Ascending aorta (tissue), 2 donors: Measurements from ENCODE around the gene AK4. TPM values are rescaled to one million over a fixed set of nuclear protein-coding genes. Genes with fewer than 3 reads are reported as not detected.

Source experiments
- DNase-seq, 2 donors: peaks; one replicate each; pipeline ENCODE4 v3.0.0-alpha.2; 2019; ENCODE audit warnings: low spot score in 2 of 2
- H3K27ac ChIP-seq, 2 donors: fragments of 200-600 bp; sonication (generic); one replicate each; pipeline ENCODE4 v1.5.1; 2016 to 2017; ENCODE audit warnings: mild to moderate bottlenecking in 1 of 2
- H3K27me3 ChIP-seq: fragments of 200-600 bp; sonication (generic); one replicate; pipeline ENCODE4 v1.5.1; 2017
- H3K36me3 ChIP-seq, 2 donors: fragments of 200-600 bp; sonication (generic); one replicate each; pipeline ENCODE4 v1.5.1; 2016
- H3K4me1 ChIP-seq, 2 donors: fragments of 200-600 bp; sonication (generic); one replicate each; pipeline ENCODE4 v1.5.1; 2016 to 2017; ENCODE audit warnings: mild to moderate bottlenecking in 1 of 2
- H3K4me3 ChIP-seq, 2 donors: fragments of 200-600 bp; sonication (generic); one replicate each; pipeline ENCODE4 v1.5.1; 2016 to 2017; ENCODE audit warnings: mild to moderate bottlenecking in 1 of 2
- H3K9me3 ChIP-seq, 2 donors: fragments of 200-600 bp; sonication (generic); one replicate each; pipeline ENCODE4 v1.5.1; 2016
- intact Hi-C: fragments of 100-400 bp; cut with DNase I; formaldehyde crosslinking; loops from one replicate; pipeline ENCODE4 v1.15.1; 2023
- total RNA-seq: library from RNA; depleted of rRNA; stranded (reverse); fragments of >200 nt; gene quantifications from one replicate; pipeline ENCODE4 v1.1.0, GENCODE V29; 2016
- TF ChIP-seq, protein P1 (sequence below), 3 experiments: fragments of 200-600 bp in 2 of 3; fragments of 450-650 bp in 1 of 3; sonication (generic) in 2 of 3; IDR thresholded peaks; one replicate each; pipeline ENCODE4 v1.5.1; 2016 to 2019; ENCODE audit warnings: antibody characterized with exemption in 3 of 3, mild to moderate bottlenecking in 1 of 3, moderate library complexity in 1 of 3

Gene AK4
- total RNA-seq, 1 donor from 2014 or later: 29.5 TPM

DNA sequence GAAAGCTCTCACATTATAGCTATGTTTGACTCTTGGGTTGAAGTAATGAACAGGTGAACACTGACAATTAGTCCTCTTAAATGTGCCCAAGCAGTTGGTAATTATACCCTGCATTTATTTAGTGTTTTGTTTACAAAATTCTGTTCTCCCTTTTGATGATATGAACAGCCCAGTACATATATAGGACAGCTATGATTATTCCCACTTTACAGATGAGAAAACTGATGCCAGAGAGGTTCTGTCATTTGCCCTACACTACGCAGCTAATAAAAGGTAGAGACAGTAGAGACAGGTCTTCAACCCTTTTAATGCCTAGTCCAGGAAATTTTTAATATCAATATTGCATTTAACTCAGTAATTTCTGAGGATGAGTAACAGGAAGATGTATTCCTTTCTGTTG is 115.3 kb downstream of the AK4 start:
- Histone ChIP-seq H3K27ac (no peak overlapping the region), H3K36me3 (no peaks in the 10 kb centered on the region), H3K4me1 (peaks cover 0 to 3% of the 10 kb centered on the region in 2 donors), H3K9me3 (no peaks in the 10 kb centered on the region), H3K4me3 (no peak overlapping the region), H3K27me3 (no peaks in the 10 kb centered on the region)
- intact Hi-C loops: no loop called here
- DNase-seq: no peak
- TF ChIP-seq, protein P1, sequence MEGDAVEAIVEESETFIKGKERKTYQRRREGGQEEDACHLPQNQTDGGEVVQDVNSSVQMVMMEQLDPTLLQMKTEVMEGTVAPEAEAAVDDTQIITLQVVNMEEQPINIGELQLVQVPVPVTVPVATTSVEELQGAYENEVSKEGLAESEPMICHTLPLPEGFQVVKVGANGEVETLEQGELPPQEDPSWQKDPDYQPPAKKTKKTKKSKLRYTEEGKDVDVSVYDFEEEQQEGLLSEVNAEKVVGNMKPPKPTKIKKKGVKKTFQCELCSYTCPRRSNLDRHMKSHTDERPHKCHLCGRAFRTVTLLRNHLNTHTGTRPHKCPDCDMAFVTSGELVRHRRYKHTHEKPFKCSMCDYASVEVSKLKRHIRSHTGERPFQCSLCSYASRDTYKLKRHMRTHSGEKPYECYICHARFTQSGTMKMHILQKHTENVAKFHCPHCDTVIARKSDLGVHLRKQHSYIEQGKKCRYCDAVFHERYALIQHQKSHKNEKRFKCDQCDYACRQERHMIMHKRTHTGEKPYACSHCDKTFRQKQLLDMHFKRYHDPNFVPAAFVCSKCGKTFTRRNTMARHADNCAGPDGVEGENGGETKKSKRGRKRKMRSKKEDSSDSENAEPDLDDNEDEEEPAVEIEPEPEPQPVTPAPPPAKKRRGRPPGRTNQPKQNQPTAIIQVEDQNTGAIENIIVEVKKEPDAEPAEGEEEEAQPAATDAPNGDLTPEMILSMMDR (IDR thresholded peaks at IDR 0.05): no peak

DNA sequence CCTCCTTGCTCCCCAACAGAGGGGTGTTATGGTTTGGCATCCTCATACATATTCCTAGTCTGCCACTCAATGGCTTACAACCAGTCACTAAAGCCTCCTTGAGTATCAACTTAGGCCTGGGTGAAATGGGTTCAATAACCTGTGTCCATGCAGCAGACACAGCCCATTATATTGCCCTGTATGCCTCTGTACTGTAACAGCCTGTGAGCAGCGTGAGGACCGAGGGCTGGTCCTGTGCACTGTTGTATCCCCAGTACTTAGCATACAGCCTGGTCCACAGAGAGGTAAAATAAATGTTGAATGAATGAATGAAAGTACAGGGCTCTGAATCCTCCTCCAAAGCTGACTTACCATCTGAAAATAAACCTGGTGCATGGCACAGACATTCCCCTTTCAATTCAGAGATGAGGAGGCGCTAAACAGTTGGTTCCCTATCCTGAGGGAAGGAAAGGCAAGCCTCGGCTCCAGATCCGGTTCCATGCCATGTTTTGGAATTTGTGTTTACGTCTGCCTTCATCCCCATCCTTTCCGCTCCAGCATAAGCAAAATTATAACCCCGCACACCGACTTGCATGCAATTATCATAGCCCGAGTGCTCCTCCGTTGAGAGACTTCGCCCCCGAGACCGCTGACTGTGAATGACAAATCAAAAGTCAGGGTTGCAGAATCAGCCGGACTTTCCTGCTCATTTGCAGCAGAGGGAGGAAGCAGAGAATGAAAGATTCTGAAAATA is 116.4 kb downstream of the AK4 start:
- no peak for DNase-seq
- no peaks in the 10 kb centered on the region for H3K27me3 ChIP-seq
- peak overlapping the region; percentile 76 to 86 for H3K4me3 ChIP-seq
- H3K27ac ChIP-seq: no peak overlapping the region
- peaks cover 0 to 3% of the 10 kb centered on the region in 2 donors for H3K4me1 ChIP-seq
- TF ChIP-seq, protein P1 (IDR thresholded peaks at IDR 0.05): no peak
- no peaks in the 10 kb centered on the region for H3K9me3 ChIP-seq
- intact Hi-C loops: no loop called here
- no peaks in the 10 kb centered on the region for H3K36me3 ChIP-seq

DNA sequence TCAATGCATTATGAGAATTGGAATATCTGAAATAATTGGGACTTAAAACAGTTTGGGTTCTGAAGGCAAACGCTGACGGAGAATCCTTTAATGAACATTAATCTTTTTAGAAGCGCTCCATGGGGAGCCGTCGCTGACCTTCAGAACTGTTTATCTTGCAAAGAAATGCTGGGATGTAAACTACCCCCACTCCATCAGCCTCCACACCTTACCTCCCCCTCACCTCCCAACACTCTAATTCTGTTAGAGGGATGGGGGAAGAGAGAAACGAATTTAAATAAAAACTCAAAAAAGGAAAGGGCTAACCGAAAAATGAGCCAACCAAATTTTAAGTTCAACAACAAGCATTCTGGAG is 117.3 kb downstream of the AK4 start:
- Histone ChIP-seq H3K4me3 (peak overlapping the region; percentile 76 to 86), H3K27ac (no peak overlapping the region), H3K9me3 (no peaks in the 10 kb centered on the region), H3K27me3 (no peaks in the 10 kb centered on the region), H3K4me1 (peaks cover 0 to 3% of the 10 kb centered on the region in 2 donors), H3K36me3 (no peaks in the 10 kb centered on the region)
- DNase-seq: no peak
- TF ChIP-seq, protein P1 (IDR thresholded peaks at IDR 0.05): no peak
- intact Hi-C loops: no loop called here

DNA sequence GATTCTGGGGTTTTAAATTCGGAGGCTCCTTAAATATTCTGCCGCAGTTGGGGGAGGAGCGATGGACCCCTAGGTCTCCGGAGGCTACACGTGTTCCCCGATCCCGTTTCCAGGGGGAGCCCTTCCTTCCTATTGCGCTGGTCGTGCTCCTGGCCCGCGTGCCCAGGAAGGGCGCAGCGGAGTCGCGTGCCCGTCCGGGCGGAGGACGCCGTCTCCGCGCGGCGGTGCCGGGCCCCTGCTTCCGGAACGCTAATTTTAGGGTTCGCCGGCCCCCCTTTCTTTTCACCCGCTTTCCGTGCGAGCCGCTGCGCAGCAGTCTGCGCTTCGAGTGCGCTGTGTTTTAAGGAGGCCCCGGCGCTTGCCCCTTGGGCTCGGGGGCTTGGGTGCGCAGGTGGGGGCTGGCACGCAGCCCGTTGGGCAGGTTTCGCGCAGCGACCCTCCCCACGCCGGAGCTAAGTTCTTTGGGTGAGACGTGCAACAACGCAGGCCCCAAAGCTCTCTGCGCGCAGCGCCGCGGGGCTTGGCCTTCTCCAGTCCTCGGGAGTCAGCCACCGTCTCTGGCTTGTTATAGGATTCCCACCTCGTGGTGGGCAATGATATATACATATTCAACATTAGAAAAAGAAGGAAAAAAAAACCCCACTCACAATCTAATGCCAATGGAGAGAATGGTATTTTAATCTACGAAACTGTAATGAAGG is 117.8 kb downstream of the AK4 start:
- TF ChIP-seq, protein P1 (IDR thresholded peaks at IDR 0.05): peak in 1 of 3 experiments; percentile 31
- DNase-seq: peak in 1 of 2 donors; percentile 67
- no peaks in the 10 kb centered on the region for H3K9me3 ChIP-seq
- H3K27me3 ChIP-seq: no peaks in the 10 kb centered on the region
- peaks cover 0 to 3% of the 10 kb centered on the region in 2 donors for H3K4me1 ChIP-seq
- no peak overlapping the region for H3K27ac ChIP-seq
- intact Hi-C loops: no loop called here
- H3K4me3 ChIP-seq: peak overlapping the region; percentile 76 to 86
- H3K36me3 ChIP-seq: no peaks in the 10 kb centered on the region

DNA sequence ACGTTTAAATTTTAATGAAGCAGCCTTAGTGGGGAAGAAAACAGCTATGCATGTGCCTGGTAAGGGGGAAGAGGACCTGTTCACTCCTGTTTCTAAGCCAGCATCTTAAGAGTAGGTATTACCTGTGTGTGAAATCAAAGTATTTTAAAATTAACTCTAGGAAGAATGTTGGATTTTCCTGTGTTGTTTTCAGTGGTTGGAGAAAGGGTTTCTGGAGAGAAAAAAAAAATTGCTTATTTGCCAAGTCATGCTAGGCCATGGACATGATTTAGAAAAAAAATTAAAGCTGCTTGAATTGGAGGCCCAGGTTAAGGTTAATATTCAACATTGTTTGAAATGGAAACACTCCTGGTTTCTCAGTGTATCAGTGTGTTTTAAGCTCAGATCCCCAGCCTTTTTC is 118.5 kb downstream of the AK4 start:
- Histone ChIP-seq H3K27ac (no peak overlapping the region), H3K27me3 (no peaks in the 10 kb centered on the region), H3K9me3 (no peaks in the 10 kb centered on the region), H3K4me1 (peaks cover 0 to 3% of the 10 kb centered on the region in 2 donors), H3K36me3 (no peaks in the 10 kb centered on the region), H3K4me3 (peak overlapping the region in 1 of 2 donors; percentile 86)
- TF ChIP-seq, protein P1 (IDR thresholded peaks at IDR 0.05): no peak
- intact Hi-C loops: no loop called here
- no peak for DNase-seq
